ENCODE measurements around the gene UTF1.
A peak's percentile ranks its signal among the peaks of the same experiment; 100 is the strongest.
"Not testable (repeated sequence)": the region's sequence is repeated elsewhere in the genome, so short reads cannot be mapped to it uniquely, and the experiment has no call there.

UTF1 gene

GRCh38 chr10:133226251-133226808 is 3.7 kb upstream of the UTF1 start:
- FAIRE-seq, result no peak
- no peak for DNase-seq (ENCODE audit: low spot score)

GRCh38 chr10:133227256-133227655 is 2.8 kb upstream of the UTF1 start:
- FAIRE-seq, result no peak
- no peak for DNase-seq (ENCODE audit: low spot score)

DNA sequence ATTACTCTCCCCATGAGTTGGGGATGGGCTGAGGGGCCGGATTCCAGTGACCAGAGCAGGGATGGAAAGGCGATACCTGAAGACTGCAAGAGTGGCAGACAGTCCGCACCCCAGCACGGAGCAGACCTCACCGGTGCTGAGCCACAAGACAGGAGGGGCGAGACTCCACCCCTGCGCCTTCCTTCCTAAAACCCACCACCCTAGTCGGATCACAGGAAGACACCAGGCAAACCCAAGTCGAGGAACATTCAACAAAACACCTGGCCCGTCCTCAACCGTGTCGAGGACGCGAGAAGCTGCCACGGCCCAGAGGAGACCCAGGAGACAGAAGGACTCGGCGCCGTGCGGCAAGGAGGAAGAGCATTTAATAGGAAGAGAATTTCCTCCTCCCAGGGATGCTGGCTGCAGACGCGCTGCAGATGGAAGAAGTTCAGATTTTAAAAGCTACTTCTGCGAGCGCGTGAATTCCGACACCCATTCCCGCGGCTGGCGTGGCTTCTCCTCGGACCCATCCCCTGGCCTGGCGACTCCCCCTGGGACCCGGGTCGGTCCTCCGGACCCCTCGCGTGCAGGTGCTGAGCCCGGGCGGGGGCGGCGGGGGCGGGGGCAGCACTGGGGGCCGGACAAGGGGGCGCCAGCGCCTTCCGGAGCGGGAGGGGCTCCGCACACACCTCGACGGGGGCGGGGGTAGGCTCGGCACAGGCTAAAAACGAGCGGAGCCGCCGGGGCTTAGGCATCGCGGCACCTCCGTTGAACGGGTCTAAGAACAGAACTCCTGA is 563 bp upstream of the UTF1 start:
- no peak for DNase-seq (ENCODE audit: low spot score)
- no peak for FAIRE-seq

- no peak for FAIRE-seq
Observed at GRCh38 chr10:133230387-133231195, 574 bp downstream of the UTF1 start.

GRCh38 chr10:133231244-133231945 is 1.4 kb downstream of the UTF1 start:
- FAIRE-seq (no peak), DNase-seq (ENCODE audit: low spot score) (no peak)

More at GRCh38 chr10:133230387-133231195, 574 bp downstream of the UTF1 start:
- DNase-seq (ENCODE audit: low spot score), result no peak

GRCh38 chr10:133231946-133232574 is 2.0 kb downstream of the UTF1 start:
- FAIRE-seq, result no peak
- DNase-seq (ENCODE audit: low spot score), result no peak

DNA sequence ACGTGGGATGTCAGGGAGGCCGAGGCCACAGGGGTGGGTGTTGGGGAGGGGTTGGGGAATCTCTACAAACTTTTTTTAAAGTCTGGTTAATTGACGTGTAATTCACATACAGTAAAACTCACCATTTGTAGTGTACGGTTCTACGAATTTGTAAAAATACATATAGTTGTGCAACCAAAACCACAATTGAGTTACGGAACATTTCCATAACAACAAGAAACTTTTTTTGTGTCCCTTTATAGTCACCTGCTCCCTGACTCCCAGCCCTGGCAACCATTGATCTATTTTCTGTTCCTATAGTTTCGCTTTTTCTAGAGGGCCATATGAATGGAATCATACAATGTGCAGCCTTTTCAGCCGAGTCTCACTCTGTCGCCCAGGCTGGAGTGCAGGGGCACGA is 4.8 kb downstream of the UTF1 start:
- DNase-seq (ENCODE audit: low spot score); FAIRE-seq: not testable (repeated sequence)

- DNase-seq (ENCODE audit: low spot score) (no peak), FAIRE-seq (no peak)
Observed at GRCh38 chr10:133235265-133235855, 5.3 kb downstream of the UTF1 start.

DNA sequence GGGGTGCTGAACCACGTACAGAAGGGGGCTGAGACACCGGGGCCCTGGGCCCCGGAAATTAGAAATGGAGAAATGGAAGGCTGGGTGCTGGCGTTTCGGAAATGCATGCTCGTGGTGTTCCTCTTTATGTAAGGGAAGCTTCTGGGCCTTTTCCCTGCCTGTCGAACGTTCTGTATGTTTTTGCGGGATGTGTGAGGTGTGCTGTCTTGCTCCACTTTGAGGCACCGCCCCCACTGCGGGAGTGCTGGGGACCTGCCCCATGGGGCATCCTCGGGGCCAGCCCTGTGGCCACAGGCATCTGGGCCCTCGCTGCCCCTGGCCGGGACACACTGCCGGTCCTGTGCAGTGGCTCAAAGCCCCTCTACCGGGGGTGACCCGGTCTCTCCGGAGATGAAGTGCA is 5.9 kb downstream of the UTF1 start:
- FAIRE-seq (no peak), DNase-seq (ENCODE audit: low spot score) (no peak)

GRCh38 chr10:133236401-133237240 is 6.6 kb downstream of the UTF1 start:
- DNase-seq (ENCODE audit: low spot score) (no peak), FAIRE-seq (no peak)

- DNase-seq (ENCODE audit: low spot score) (no peak), FAIRE-seq (no peak)
Observed at GRCh38 chr10:133237241-133237587, 7.2 kb downstream of the UTF1 start.

DNA sequence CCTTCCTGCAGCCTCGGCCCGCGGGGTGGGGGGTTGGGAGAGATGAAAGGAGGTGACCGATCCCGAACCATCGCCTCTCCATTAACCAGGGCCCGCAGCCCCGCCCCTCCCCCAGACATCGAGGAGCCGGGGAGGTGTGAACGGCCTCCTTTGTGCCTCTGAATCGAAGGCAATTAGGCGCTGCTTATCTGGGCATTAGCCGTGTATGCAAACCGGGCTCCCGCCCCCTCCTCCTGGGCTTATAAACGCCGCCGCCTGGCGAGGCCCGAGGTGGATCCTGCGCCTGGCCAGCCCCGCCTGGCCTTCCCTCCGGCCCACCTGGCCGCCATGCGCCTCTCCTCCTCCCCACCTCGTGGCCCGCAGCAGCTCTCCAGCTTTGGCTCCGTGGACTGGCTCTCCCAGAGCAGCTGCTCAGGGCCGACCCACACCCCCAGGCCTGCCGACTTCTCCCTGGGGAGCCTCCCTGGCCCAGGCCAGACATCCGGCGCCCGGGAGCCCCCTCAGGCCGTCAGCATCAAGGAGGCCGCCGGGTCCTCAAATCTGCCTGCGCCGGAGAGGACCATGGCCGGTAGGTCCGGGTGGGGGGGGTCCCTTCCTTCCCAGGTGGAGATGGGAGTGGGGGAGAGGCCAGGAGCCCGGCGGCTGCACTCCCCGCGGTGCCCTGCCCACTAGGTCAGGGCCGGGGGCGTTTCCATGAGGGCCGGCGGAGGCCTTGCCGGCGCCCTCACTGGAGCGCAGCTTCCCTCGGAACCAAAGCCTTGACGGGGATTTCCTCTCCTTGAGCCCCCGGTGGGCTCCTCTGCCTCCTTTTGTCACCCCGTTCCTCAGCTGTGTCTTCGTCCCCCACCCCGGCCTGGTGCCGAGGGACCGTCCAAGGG is 7.8 kb downstream of the UTF1 start, which contains the start of gene VENTX:
Gene VENTX (plus strand): TSS at position 268 of the 878 bp plus-strand sequence. CDS start 60 bp downstream, at position 328.
- no peak for DNase-seq (ENCODE audit: low spot score)
- FAIRE-seq, result no peak

- DNase-seq (ENCODE audit: low spot score) (no peak), FAIRE-seq (no peak)
Observed at GRCh38 chr10:133238466-133238804, 8.4 kb downstream of the UTF1 start.

DNA sequence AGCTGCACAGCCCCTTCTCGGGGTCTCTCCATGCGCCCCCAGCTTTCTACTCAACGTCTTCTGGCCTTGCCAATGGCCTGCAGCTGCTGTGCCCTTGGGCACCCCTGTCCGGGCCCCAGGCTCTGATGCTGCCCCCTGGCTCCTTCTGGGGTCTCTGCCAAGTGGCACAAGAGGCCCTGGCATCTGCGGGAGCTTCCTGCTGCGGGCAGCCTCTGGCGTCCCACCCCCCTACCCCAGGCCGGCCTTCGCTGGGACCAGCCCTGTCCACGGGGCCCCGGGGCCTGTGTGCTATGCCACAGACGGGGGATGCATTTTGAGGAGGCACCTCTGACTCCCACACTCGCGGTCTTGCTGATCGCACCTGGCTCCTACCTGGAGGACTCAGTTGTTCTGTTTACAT is 10.0 kb downstream of the UTF1 start:
- DNase-seq (ENCODE audit: low spot score), result no peak

GRCh38 chr10:133241501-133242205 is 11.6 kb downstream of the UTF1 start:
- FAIRE-seq (no peak), DNase-seq (ENCODE audit: low spot score) (no peak)

More for the DNA sequence above, 10.0 kb downstream of the UTF1 start:
- FAIRE-seq, result no peak

- peak; percentile 94 for FAIRE-seq
- no peak for DNase-seq (ENCODE audit: low spot score)
Observed at GRCh38 chr10:133242611-133243356, 12.8 kb downstream of the UTF1 start.

DNA sequence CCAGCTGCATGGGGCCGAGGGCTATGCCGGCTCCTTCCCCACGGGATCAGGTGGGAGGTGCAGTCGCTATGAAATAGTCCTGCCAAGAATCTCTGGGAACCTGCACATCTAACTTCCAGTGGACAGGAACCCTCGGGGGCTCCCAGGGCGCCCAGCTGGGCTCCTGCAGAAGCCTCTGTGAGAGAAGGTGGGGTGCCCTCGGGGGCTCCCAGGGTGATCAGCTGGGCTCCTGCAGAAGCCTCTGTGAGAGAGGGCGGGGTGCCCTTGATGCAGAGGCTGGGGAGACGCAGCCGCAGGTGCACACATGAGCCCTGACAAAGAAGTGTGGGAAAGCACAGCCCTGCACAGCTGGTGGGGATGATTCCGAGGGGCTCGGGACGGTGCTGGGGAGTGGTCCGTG is 13.6 kb downstream of the UTF1 start:
- DNase-seq (ENCODE audit: low spot score) (no peak), FAIRE-seq (no peak)

Data from urothelium cell line (cell line).